ENCODE results near the gene CAMTA1.
"Not testable (repeated sequence)": the region's sequence is repeated elsewhere in the genome, so short reads cannot be mapped to it uniquely, and the experiment has no call there.

The CAMTA1 gene

GRCh38 chr1:6904476-6905170, 119.4 kb downstream of the CAMTA1 start:
- in situ Hi-C loops (cut with MboI; ENCODE audit: low sequenced_read_pairs), result no loop called here

- in situ Hi-C loops (cut with MboI; ENCODE audit: low sequenced_read_pairs), result no loop called here
Observed at GRCh38 chr1:6905331-6905730, 120.1 kb downstream of the CAMTA1 start.

GRCh38 chr1:6905790-6906189, 120.5 kb downstream of the CAMTA1 start:
- in situ Hi-C loops (cut with MboI; ENCODE audit: low sequenced_read_pairs), result no loop called here

GRCh38 chr1:6906783-6907182, 121.5 kb downstream of the CAMTA1 start:
- in situ Hi-C loops (cut with MboI; ENCODE audit: low sequenced_read_pairs), result no loop called here

- in situ Hi-C loops (cut with MboI; ENCODE audit: low sequenced_read_pairs), result no loop called here
Observed at GRCh38 chr1:6907201-6907600, 121.9 kb downstream of the CAMTA1 start.

- in situ Hi-C loops (cut with MboI; ENCODE audit: low sequenced_read_pairs), result no loop called here
Observed at GRCh38 chr1:6907676-6908434, 122.6 kb downstream of the CAMTA1 start.

- in situ Hi-C loops (cut with MboI; ENCODE audit: low sequenced_read_pairs), result no loop called here
Observed at GRCh38 chr1:6909401-6909800, 124.1 kb downstream of the CAMTA1 start.

- in situ Hi-C loops (cut with MboI; ENCODE audit: low sequenced_read_pairs), result no loop called here
Observed at GRCh38 chr1:6909857-6910256, 124.6 kb downstream of the CAMTA1 start.

- in situ Hi-C loops (cut with MboI; ENCODE audit: low sequenced_read_pairs), result no loop called here
Observed at GRCh38 chr1:6911021-6911941, 126.0 kb downstream of the CAMTA1 start.

GRCh38 chr1:6911974-6912373, 126.7 kb downstream of the CAMTA1 start:
- in situ Hi-C loops (cut with MboI; ENCODE audit: low sequenced_read_pairs), result no loop called here

- in situ Hi-C loops (cut with MboI; ENCODE audit: low sequenced_read_pairs), result no loop called here
Observed at GRCh38 chr1:6912518-6912917, 127.3 kb downstream of the CAMTA1 start.

GRCh38 chr1:6913086-6913485, 127.8 kb downstream of the CAMTA1 start:
- in situ Hi-C loops (cut with MboI; ENCODE audit: low sequenced_read_pairs), result no loop called here

GRCh38 chr1:6914706-6915105, 129.5 kb downstream of the CAMTA1 start:
- in situ Hi-C loops (cut with MboI; ENCODE audit: low sequenced_read_pairs), result no loop called here

GRCh38 chr1:6915999-6916565, 130.8 kb downstream of the CAMTA1 start:
- in situ Hi-C loops (cut with MboI; ENCODE audit: low sequenced_read_pairs), result no loop called here

GRCh38 chr1:6917067-6917466, 131.8 kb downstream of the CAMTA1 start:
- in situ Hi-C loops (cut with MboI; ENCODE audit: low sequenced_read_pairs), result no loop called here

- in situ Hi-C loops (cut with MboI; ENCODE audit: low sequenced_read_pairs), result no loop called here
Observed at GRCh38 chr1:6918186-6918924, 133.1 kb downstream of the CAMTA1 start.

- in situ Hi-C loops (cut with MboI; ENCODE audit: low sequenced_read_pairs), result no loop called here
Observed at GRCh38 chr1:6918925-6919511, 133.8 kb downstream of the CAMTA1 start.

- in situ Hi-C loops (cut with MboI; ENCODE audit: low sequenced_read_pairs), result not testable (repeated sequence)
Observed at GRCh38 chr1:6921506-6921905, 136.3 kb downstream of the CAMTA1 start.

- in situ Hi-C loops (cut with MboI; ENCODE audit: low sequenced_read_pairs), result no loop called here
Observed at GRCh38 chr1:6922096-6922931, 137.1 kb downstream of the CAMTA1 start.

Data from HL-60/S4 treated with retinoic acid at 250 ng/mL for 4 days and 3 days (cell line).